Gastrocnemius medialis (tissue), 4 donors: ENCODE results near the gene CNTRL. TPM values are rescaled to one million over a fixed set of nuclear protein-coding genes. Genes with fewer than 3 reads are reported as not detected.

ENCODE experiments used
- ATAC-seq, 2 donors: fragments of 150-250 bp; one replicate each; pipeline ENCODE4 v1.9.1; 2016
- DNase-seq, 2 donors: peaks; one replicate each; pipeline ENCODE4 v3.0.0-alpha.2; 2019
- H3K27ac ChIP-seq, 4 donors: fragments of 200-600 bp; sonication (generic); 1 replicate in 1 of 4; 2 replicates in 3 of 4; pipeline ENCODE4 v1.5.1; 2016 to 2018; ENCODE audit warnings: mild to moderate bottlenecking in 2 of 4, moderate library complexity in 1 of 4
- H3K27me3 ChIP-seq, 3 donors: fragments of 200-600 bp; sonication (generic) in 2 of 3; 1 replicate in 1 of 3; 2 replicates in 2 of 3; pipeline versions ENCODE4 v1.5.1 to v1.6.0; 2016 to 2019; ENCODE audit warnings: mild to moderate bottlenecking in 1 of 3, moderate library complexity in 1 of 3
- H3K36me3 ChIP-seq, 2 donors: fragments of 200-600 bp; sonication (generic) in 1 of 2; one replicate each; pipeline ENCODE4 v1.5.1; 2017 to 2018
- H3K4me1 ChIP-seq, 2 donors: fragments of 200-600 bp; sonication (generic) in 1 of 2; one replicate each; pipeline ENCODE4 v1.5.1; 2016 to 2017; ENCODE audit warnings: mild to moderate bottlenecking in 2 of 2
- H3K4me3 ChIP-seq, 4 donors: fragments of 200-600 bp; sonication (generic) in 3 of 4; 1 replicate in 1 of 4; 2 replicates in 3 of 4; pipeline ENCODE4 v1.5.1; 2016 to 2019; ENCODE audit warnings: mild to moderate bottlenecking in 2 of 4
- H3K9me3 ChIP-seq, 3 donors: fragments of 200-600 bp; sonication (generic) in 2 of 3; 1 replicate in 1 of 3; 2 replicates in 2 of 3; pipeline ENCODE4 v1.5.1; 2016 to 2019
- CTCF ChIP-seq, 5 experiments: fragments of 450-650 bp in 3 of 5; fragments of 200-600 bp in 2 of 5; sonication (generic) in 2 of 5; IDR thresholded peaks in 4 of 5; conservative IDR thresholded peaks in 1 of 5; 1 replicate in 4 of 5; 2 replicates in 1 of 5; pipeline ENCODE4 v1.5.1; 2016 to 2019; ENCODE audit warnings: antibody characterized with exemption in 5 of 5, mild to moderate bottlenecking in 3 of 5, moderate library complexity in 3 of 5
- POLR2A ChIP-seq, 2 donors: fragments of 450-650 bp; IDR thresholded peaks; one replicate each; pipeline ENCODE4 v1.6.1; 2017; ENCODE audit warnings: antibody characterized with exemption in 2 of 2, mild to moderate bottlenecking in 2 of 2, moderate library complexity in 2 of 2
- in situ Hi-C, 4 donors: fragments of 200-750 bp; cut with MboI; loops; one replicate each; pipeline versions ENCODE4 v1.15.0 to v1.8.0; 2017; ENCODE audit warnings: low sequenced_read_pairs in 4 of 4
- intact Hi-C: fragments of 100-400 bp; cut with DNase I; formaldehyde crosslinking; loops from one replicate; pipeline ENCODE4 v1.15.1; 2023; ENCODE audit warnings: low total_unique reads
- total RNA-seq, 4 donors: library from RNA; depleted of rRNA; stranded (reverse); fragments of >200 nt; gene quantifications; one replicate each; pipeline versions ENCODE4 v1.1.0 to v1.2.3, GENCODE V29; 2016

The CNTRL gene
- total RNA-seq, 4 donors from 2014 or later: 1.0 to 3.2 (median 1.6) TPM

GRCh38 chr9:121057821-121058220, 16.9 kb upstream of the CNTRL start:
- no peak for ATAC-seq
- H3K4me3 ChIP-seq: no peak overlapping the region
- no peaks in the 10 kb centered on the region for H3K27me3 ChIP-seq
- H3K4me1 ChIP-seq: no peaks in the 10 kb centered on the region
- no peaks in the 10 kb centered on the region for H3K9me3 ChIP-seq
- no peak for DNase-seq
- no peak for TF ChIP-seq POLR2A (IDR thresholded peaks at IDR 0.05)
- no peak for TF ChIP-seq CTCF (IDR thresholded peaks at IDR 0.05 in 4 of 5, conservative IDR thresholded peaks at IDR 0.05 in 1 of 5)
- intact Hi-C loops (loop anchor here (10.0 kb wide), 1 partner anchor 433 kb away; no protein-coding TSS in a partner anchor), in situ Hi-C loops (loop anchor here in 1 of 4 donors (25.0 kb wide), 1 partner anchor 196 kb away; no protein-coding TSS in a partner anchor)
- no peak overlapping the region for H3K27ac ChIP-seq
- H3K36me3 ChIP-seq: no peaks in the 10 kb centered on the region

GRCh38 chr9:121059513-121059912, 15.2 kb upstream of the CNTRL start:
- in situ Hi-C loops (loop anchor here in 1 of 4 donors (25.0 kb wide), 1 partner anchor 197 kb away; no protein-coding TSS in a partner anchor), intact Hi-C loops (loop anchor here (10.0 kb wide), 1 partner anchor 435 kb away; no protein-coding TSS in a partner anchor)
- no peak for ATAC-seq

GRCh38 chr9:121059998-121060636, 14.6 kb upstream of the CNTRL start:
- no peaks in the 10 kb centered on the region for H3K4me1 ChIP-seq
- in situ Hi-C loops (loop anchor here (5.0 to 25.0 kb wide), 5 partner anchors 73 to 305 kb away; no protein-coding TSS in a partner anchor), intact Hi-C loops (loop anchor here (1.0 to 10.0 kb wide), 3 partner anchors 75 to 435 kb away; no protein-coding TSS in a partner anchor)
- no peaks in the 10 kb centered on the region for H3K9me3 ChIP-seq
- TF ChIP-seq POLR2A (IDR thresholded peaks at IDR 0.05) (no peak), CTCF (IDR thresholded peaks at IDR 0.05 in 4 of 5, conservative IDR thresholded peaks at IDR 0.05 in 1 of 5) (peak; percentile 50 to 76 (median 73))
- no peak overlapping the region for H3K4me3 ChIP-seq
- ATAC-seq (peak; percentile 42 to 44), DNase-seq (no peak)
- H3K27me3 ChIP-seq: no peaks in the 10 kb centered on the region
- H3K36me3 ChIP-seq: no peaks in the 10 kb centered on the region
- H3K27ac ChIP-seq: no peak overlapping the region

More at GRCh38 chr9:121059513-121059912, 15.2 kb upstream of the CNTRL start:
- Histone ChIP-seq H3K9me3 (no peaks in the 10 kb centered on the region), H3K27me3 (no peaks in the 10 kb centered on the region), H3K4me1 (no peaks in the 10 kb centered on the region), H3K27ac (no peak overlapping the region), H3K36me3 (no peaks in the 10 kb centered on the region), H3K4me3 (no peak overlapping the region)
- no peak for DNase-seq
- no peak for TF ChIP-seq CTCF (IDR thresholded peaks at IDR 0.05 in 4 of 5, conservative IDR thresholded peaks at IDR 0.05 in 1 of 5)
- TF ChIP-seq POLR2A (IDR thresholded peaks at IDR 0.05): no peak

DNA sequence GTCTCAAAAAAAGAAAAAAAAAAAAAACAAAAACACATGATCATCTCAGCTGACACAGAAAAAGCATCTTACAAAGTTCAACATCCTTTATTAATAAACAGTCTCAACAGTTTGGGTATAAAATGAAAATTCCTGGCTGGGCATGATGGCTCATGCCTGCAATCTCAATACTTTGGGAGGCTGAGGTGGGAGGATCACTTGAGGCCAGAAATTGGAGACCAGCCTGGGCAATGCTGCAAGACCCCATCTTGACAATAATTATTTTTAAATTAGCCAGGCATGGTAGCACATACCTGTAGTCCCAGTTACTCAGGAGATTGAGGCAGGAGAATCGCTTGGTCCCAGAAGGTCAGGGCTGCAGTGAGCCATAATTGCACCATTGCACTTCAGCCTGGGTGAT, 7.9 kb upstream of the CNTRL start:
- Histone ChIP-seq H3K9me3 (no peaks in the 10 kb centered on the region), H3K4me1 (no peaks in the 10 kb centered on the region), H3K27ac (no peak overlapping the region), H3K4me3 (no peak overlapping the region), H3K27me3 (peaks cover 7 to 20% (median 10%) of the 10 kb centered on the region in 3 donors), H3K36me3 (no peaks in the 10 kb centered on the region)
- no peak for DNase-seq
- intact Hi-C loops: no loop called here
- in situ Hi-C loops: loop anchor here (10.0 to 25.0 kb wide), 3 partner anchors 82 to 312 kb away; no protein-coding TSS in a partner anchor
- TF ChIP-seq CTCF (IDR thresholded peaks at IDR 0.05 in 4 of 5, conservative IDR thresholded peaks at IDR 0.05 in 1 of 5) (no peak), POLR2A (IDR thresholded peaks at IDR 0.05) (no peak)
- no peak for ATAC-seq
